Measurements from ENCODE around the gene CLDN34.

Gene CLDN34, protein sequence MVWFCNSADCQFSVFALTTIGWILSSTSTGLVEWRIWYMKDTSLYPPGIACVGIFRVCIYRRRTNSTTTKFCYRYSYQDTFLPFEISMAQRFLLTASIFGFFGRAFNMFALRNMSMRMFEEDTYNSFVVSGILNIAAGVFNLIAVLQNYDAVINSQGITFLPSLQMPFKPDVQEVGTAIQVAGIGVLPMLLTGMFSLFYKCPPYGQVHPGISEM

GRCh38 chrX:9966775-9967408, at the start of gene CLDN34:
CLDN34 (plus strand) TSS chrX:9967358; CDS start chrX:9967358, 0 bp downstream.
- FAIRE-seq (no peak), DNase-seq (ENCODE audit: low spot score) (no peak)

DNA sequence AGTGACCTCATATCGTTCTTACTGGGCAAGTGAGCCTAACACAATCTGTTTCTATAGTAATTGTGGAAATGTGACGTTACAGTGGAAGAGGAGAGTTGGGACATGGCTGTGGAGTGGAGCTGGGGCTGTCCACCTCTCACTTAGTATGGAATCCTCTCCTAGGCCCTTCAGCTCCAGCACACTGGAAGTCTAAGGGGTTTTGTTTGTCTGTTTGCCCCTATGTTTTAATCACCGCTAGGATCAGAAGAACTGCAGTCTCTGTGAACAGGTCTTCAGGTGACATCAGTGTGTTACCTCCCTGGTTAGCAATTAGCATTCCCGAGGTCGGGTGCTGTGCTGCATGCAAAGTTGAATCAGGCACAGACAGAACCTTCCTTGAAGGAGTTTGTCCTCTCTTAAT, 49.3 kb upstream of the CLDN34 start:
- FAIRE-seq (no peak), DNase-seq (ENCODE audit: low spot score) (no peak)

GRCh38 chrX:9919632-9920172, 47.5 kb upstream of the CLDN34 start:
- no peak for DNase-seq (ENCODE audit: low spot score)
- FAIRE-seq, result no peak

- DNase-seq (ENCODE audit: low spot score) (no peak), FAIRE-seq (no peak)
These were observed 45.8 kb upstream of the CLDN34 start for GRCh38 chrX:9921407-9921806.

- no peak for FAIRE-seq
- no peak for DNase-seq (ENCODE audit: low spot score)
These were observed 43.8 kb upstream of the CLDN34 start for GRCh38 chrX:9923357-9923756.

DNA sequence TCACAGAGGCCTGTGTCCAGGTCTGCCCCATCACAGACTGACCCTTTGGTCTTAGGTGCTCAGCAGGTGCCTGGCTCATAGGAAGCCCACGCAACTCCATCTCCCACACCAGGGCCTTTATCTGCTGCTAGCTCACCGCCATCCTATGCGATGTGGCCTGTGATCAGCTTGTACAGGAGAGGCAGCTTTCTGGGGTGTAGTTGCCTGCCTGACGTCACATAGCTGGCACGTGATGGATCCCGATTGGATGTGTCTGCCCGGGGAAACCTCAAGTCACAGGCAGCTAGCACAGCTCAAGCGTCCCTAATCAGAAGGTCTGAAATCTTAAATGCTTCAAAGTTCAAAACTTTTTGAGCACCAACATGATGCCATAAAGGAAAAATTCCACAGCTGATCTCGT, 41.2 kb upstream of the CLDN34 start:
- FAIRE-seq (no peak), DNase-seq (ENCODE audit: low spot score) (no peak)

DNA sequence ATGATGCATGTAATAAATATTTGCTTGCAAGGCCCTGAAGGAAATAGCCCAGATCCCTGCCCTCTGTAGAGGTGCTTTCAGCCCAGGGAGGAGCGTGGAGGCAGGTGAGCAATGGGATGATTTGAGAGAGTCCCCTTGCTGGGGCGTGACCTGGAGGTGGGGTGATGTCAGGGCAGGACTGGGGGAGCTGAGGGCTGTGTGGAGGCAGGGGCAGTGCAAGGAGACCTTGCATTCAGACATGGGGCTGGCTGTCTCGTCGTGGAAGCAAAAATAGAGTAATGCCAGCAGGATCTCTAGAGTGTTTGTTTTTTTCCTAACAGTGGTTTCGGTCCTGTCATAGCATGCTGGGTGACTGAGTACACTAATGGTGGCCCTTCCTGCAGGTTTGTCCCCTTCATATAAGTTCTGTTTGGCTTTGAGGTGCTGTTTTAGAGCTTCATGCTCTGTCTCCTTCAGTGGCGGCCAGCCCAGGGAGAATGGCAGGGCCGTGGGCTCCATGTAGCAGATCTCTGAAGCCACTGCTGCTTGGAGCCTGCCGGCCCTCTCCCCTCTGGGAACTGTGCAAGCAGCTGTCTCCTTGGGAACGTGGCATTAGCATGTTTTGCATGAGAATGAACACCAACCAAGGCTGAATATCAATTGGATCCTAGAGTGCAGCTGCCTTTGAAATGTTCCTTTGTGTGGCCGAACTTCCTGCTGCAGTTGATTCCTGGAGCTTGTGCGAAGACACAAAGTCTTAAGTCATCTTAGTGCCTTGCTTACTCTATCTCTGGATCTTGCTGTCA, 39.3 kb upstream of the CLDN34 start:
- DNase-seq (ENCODE audit: low spot score) (no peak), FAIRE-seq (no peak)

GRCh38 chrX:9935436-9935835, 31.7 kb upstream of the CLDN34 start:
- FAIRE-seq, result no peak

GRCh38 chrX:9937761-9938160, 29.4 kb upstream of the CLDN34 start:
- DNase-seq (ENCODE audit: low spot score) (no peak), FAIRE-seq (no peak)

More at GRCh38 chrX:9935436-9935835, 31.7 kb upstream of the CLDN34 start:
- DNase-seq (ENCODE audit: low spot score), result no peak

- FAIRE-seq, result no peak
- DNase-seq (ENCODE audit: low spot score), result no peak
These were observed 28.6 kb upstream of the CLDN34 start for GRCh38 chrX:9938516-9938915.

- peak; percentile 93 for FAIRE-seq
- DNase-seq (ENCODE audit: low spot score), result peak; percentile 75
These were observed 26.7 kb upstream of the CLDN34 start for GRCh38 chrX:9940421-9940820.

GRCh38 chrX:9942086-9942485, 25.1 kb upstream of the CLDN34 start:
- no peak for FAIRE-seq
- DNase-seq (ENCODE audit: low spot score), result no peak

DNA sequence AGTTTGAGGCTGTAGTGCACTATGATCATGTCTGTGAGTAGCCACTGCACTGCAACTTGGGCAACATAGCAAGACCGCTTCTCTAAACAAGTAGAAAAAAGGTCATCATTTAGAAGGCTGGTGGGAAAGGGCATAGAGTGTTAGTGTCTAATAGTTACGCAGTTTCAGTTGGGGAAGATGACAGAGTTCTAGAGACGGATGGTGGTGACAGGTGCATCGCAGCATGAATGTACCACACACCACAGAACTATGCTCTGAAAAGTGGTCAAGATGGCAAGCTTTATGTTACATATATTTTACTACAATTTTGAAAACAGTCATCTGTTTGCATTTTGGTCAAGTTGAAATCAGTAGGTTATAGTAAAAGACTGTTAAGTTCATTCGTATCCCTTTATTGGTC, 23.7 kb upstream of the CLDN34 start:
- FAIRE-seq (no peak), DNase-seq (ENCODE audit: low spot score) (no peak)

DNA sequence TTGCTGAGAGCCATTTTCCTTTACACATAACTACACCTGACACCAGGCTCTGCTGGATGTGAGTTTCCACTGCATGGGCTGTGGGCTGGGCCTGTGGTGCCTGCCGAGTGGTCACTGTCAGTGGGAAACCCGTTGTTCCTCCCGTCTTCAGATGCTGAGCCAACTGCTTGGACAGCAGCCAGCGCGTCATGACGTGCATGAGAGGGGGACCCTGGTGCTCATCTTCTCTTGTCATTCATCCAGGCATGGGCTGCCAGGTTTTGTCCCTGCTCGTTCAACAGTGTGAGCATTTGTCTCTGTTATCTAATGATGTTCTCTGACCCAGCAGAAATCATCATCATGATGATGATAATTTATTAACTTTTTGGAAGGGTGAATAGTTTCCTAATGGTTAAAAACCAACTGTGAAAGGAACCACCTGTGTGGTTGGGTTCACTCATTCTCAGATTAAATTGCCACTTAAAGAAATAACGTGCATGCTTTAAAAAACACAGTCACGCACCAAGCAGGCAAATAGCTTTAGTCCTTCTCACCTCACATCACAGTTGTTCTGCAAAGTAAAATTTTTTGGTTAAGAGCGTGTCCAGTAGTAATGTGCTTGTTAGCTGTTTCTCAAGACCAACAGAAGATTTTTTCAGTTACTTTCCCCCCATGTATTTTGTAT, 19.9 kb upstream of the CLDN34 start:
- no peak for FAIRE-seq
- DNase-seq (ENCODE audit: low spot score), result no peak

DNA sequence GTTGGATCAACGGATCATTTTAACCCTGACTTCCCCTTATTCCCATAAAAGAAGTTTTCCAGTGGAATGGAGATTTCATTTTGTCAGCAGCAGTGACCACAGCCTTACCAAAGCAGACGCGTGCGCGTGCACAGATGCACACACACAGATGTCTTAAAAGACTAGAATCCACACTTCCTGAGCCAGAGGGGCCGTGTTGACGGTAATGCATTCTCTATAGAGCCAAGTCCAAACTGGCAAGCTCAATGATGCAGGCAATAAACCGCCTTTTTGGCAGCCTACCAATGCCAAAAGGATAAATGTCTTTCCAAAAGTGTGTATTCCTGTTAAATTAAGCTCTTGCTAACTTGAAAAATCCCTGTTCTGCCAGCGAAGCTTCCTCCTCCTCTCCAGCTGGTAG, 18.8 kb upstream of the CLDN34 start:
- DNase-seq (ENCODE audit: low spot score) (no peak), FAIRE-seq (no peak)

- DNase-seq (ENCODE audit: low spot score) (no peak), FAIRE-seq (no peak)
These were observed 14.9 kb upstream of the CLDN34 start for GRCh38 chrX:9952300-9952699.

GRCh38 chrX:9953396-9953795, 13.8 kb upstream of the CLDN34 start:
- FAIRE-seq (no peak), DNase-seq (ENCODE audit: low spot score) (no peak)

DNA sequence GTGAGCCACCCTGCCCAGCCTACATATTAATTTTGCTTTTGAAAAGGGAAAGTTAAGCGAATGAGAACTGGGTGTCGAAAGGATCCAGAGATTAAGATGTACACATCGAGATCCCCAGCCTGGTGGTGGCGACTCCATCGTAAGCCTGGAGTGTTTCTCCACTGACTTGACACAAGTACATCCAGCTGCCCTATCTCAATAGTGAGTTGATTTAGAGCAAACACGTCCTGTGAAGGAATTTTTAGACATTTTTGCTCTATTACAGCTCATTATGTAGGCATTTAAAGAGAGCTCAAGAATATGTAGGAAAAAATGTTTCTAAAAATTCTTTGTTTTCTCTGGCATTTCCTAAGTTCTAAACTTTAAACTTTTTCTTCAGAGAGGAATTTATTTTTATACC, 11.7 kb upstream of the CLDN34 start:
- no peak for FAIRE-seq
- DNase-seq (ENCODE audit: low spot score), result no peak

- DNase-seq (ENCODE audit: low spot score), result no peak
These were observed 9.4 kb upstream of the CLDN34 start for GRCh38 chrX:9957743-9958142.

GRCh38 chrX:9958183-9958582, 9.0 kb upstream of the CLDN34 start:
- FAIRE-seq, result no peak
- DNase-seq (ENCODE audit: low spot score), result no peak

More at GRCh38 chrX:9957743-9958142, 9.4 kb upstream of the CLDN34 start:
- FAIRE-seq, result no peak

DNA sequence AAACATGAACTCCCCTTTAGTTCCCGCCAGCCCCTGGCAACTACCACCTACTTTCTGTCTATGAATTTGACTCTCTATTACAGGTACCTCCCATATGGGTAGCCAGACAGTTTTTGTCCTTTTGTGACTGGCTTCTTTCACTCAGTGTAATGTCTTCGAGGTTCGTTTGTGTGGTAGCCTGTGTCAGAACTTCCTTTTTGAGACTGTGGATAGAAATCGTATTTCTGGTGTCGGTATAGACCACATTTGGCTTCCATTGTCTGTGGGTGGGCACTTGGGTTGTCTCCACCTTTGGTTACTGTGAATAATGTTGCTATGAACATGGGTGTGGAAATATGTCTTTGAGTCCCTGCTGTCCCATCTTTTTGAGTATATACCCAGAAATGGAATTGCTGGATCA, 5.4 kb upstream of the CLDN34 start:
- DNase-seq (ENCODE audit: low spot score) (no peak), FAIRE-seq (no peak)

- no peak for DNase-seq (ENCODE audit: low spot score)
- no peak for FAIRE-seq
These were observed 10.5 kb downstream of the CLDN34 start for GRCh38 chrX:9977635-9978034.

Data from RCC 7860 (cell line).